Esophagus muscularis mucosa (tissue), 3 donors: Measurements from ENCODE around the gene CBFA2T3.

Source experiments
- CTCF ChIP-seq, 3 experiments: fragments of 200-600 bp in 2 of 3; fragments of 450-650 bp in 1 of 3; sonication (generic) in 2 of 3; IDR thresholded peaks; one replicate each; pipeline ENCODE4 v1.5.1; 2017 to 2019; ENCODE audit warnings: antibody characterized with exemption in 3 of 3, mild to moderate bottlenecking in 2 of 3, moderate library complexity in 1 of 3
- POLR2A ChIP-seq: fragments of 450-650 bp; IDR thresholded peaks from one replicate; pipeline ENCODE4 v1.6.1; 2017; ENCODE audit warnings: antibody characterized with exemption, moderate library complexity, mild to moderate bottlenecking, low read depth
- POLR2AphosphoS5 ChIP-seq, 2 donors: sonication (generic); formaldehyde crosslinking; IDR thresholded peaks; one replicate each; pipeline ENCODE4 v1.6.1; 2017; ENCODE audit warnings: antibody characterized with exemption in 2 of 2

- no peak for TF ChIP-seq POLR2A
- no peak for TF ChIP-seq CTCF (IDR thresholded peaks at IDR 0.05)
- TF ChIP-seq POLR2AphosphoS5 (IDR thresholded peaks at IDR 0.05): no peak
These were observed 42.8 kb downstream of the CBFA2T3 start for GRCh38 chr16:88934066-88934667.
